GM13977 (cell line): ENCODE data around the gene GALNT13.

ENCODE experiments used
- DNase-seq: peaks from one replicate; pipeline ENCODE4 v3.0.0; 2012; ENCODE audit warnings: low spot score
- CTCF ChIP-seq: IDR thresholded peaks from 2 replicates; pipeline ENCODE4 v1.5.1; 2012; ENCODE audit warnings: mild to moderate bottlenecking, control low read depth; ENCODE audit not compliant: insufficient read depth; ENCODE audit errors: extremely low read depth, missing control alignments
- in situ Hi-C: fragments of 300-500 bp; cut with MboI; formaldehyde crosslinking; loops from one replicate; pipeline ENCODE4 v1.12.0; 2022; ENCODE audit warnings: low sequenced_read_pairs, low pct_unique_long_range_greater_than_20kb, mixed read lengths, inconsistent platforms; ENCODE audit not compliant: unreplicated experiment

The GALNT13 gene

GRCh38 chr2:154400563-154401290, 529.0 kb downstream of the GALNT13 start:
- no peak for TF ChIP-seq CTCF
- in situ Hi-C loops = no loop called here
- no peak for DNase-seq

GRCh38 chr2:154402213-154402612, 530.5 kb downstream of the GALNT13 start:
- in situ Hi-C loops = no loop called here
- peak; percentile 31 for TF ChIP-seq CTCF
- no peak for DNase-seq

DNA sequence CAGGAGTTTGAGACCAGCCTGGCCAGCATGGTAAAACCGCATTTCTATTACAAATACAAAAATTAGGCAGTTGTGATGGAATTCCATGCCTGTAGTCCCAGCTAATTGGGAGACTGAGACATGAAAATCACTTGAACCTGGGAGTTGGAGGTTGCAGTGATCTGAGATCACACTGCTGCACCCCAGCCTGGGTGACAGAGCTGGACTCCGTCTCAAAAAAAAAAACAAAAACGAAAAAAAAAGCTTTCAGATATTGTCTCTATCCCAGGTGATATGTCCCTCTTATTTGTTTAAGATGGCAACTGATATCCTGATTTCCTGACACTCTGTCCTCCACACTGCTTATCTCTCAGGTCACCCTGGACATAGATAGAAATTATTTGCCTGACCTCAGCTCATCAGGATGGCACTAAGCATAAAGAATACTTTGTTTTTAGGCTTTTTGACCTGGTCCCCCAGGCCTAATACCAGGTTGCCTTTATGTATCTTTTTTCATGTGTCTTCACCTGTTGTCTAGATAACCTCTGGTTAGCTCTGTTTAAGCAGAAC, 531.6 kb downstream of the GALNT13 start:
- in situ Hi-C loops = no loop called here
- no peak for TF ChIP-seq CTCF

DNA sequence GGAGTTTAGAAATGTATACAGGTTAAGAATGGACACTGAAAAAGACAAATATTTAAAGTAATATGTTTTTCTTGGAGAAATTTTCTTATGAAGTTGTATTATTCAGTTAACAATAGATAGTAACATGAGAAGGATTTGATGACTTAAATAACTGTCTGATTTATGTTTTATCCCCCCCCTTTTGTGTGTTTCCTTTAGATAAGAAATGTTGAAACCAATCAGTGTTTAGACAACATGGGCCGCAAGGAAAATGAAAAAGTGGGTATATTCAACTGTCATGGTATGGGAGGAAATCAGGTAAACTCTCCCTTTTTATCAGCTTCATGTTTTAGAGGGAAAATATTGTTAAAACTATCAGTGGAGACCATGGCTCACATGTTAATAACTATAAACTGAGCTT, 537.1 kb downstream of the GALNT13 start:
- no peak for DNase-seq
- TF ChIP-seq CTCF = no peak
- in situ Hi-C loops = no loop called here

More for the DNA sequence above, 531.6 kb downstream of the GALNT13 start:
- no peak for DNase-seq

GRCh38 chr2:154422251-154422650, 550.5 kb downstream of the GALNT13 start:
- TF ChIP-seq CTCF = no peak
- no peak for DNase-seq
- in situ Hi-C loops = no loop called here

- DNase-seq = no peak
- TF ChIP-seq CTCF = no peak
- in situ Hi-C loops = no loop called here
These were observed 554.3 kb downstream of the GALNT13 start for GRCh38 chr2:154425994-154426393.
